ENCODE data around the gene ATMIN.

The ATMIN gene

GRCh38 chr16:81070979-81071378 is 35.3 kb downstream of the ATMIN start:
- DNase-seq: no peak

- peak; percentile 2 for DNase-seq
Observed at GRCh38 chr16:81071805-81072204, 36.2 kb downstream of the ATMIN start.

GRCh38 chr16:81073560-81074330 is 38.1 kb downstream of the ATMIN start:
- DNase-seq: no peak

- DNase-seq: peak; percentile 88
Observed at GRCh38 chr16:81076566-81077075, 41.0 kb downstream of the ATMIN start.

GRCh38 chr16:81077076-81077940 is 41.7 kb downstream of the ATMIN start, which contains the start of gene C16orf46:
Gene C16orf46, minus strand, starts transcription at chr16:81077238. Its CDS starts 13,283 bp downstream, at chr16:81063955.
- peak; percentile 88 for DNase-seq

- no peak for DNase-seq
Observed at GRCh38 chr16:81080233-81080632, 44.6 kb downstream of the ATMIN start.

- no peak for DNase-seq
Observed at GRCh38 chr16:81081014-81081413, 45.4 kb downstream of the ATMIN start.

- DNase-seq: no peak
Observed at GRCh38 chr16:81088836-81089235, 53.2 kb downstream of the ATMIN start.

GRCh38 chr16:81094771-81095251 is 59.2 kb downstream of the ATMIN start:
- DNase-seq: no peak

GRCh38 chr16:81095653-81095952 is 60.0 kb downstream of the ATMIN start:
- DNase-seq: no peak

GRCh38 chr16:81095953-81096714 is 60.5 kb downstream of the ATMIN start, which contains the start of gene GCSH:
Gene GCSH, minus strand, starts transcription at chr16:81096395. Its CDS starts 117 bp downstream, at chr16:81096278.
- peak; percentile 95 for DNase-seq

GRCh38 chr16:81096715-81097208 is 61.1 kb downstream of the ATMIN start:
- no peak for DNase-seq
